AG04450 (cell line): Measurements from ENCODE around the gene CKB. TPM values are rescaled to one million over a fixed set of nuclear protein-coding genes. Genes with fewer than 3 reads are reported as not detected.

Experiments
- CTCF ChIA-PET: fragments of 300-600, 350-600 bp; formaldehyde crosslinking; extraction: SDS; loops from one replicate; lab custom pipeline; 2022; ENCODE audit warnings: antibody characterized with exemption, inconsistent platforms; lab: Charles Lee
- POLR2A ChIA-PET: fragments of 350-600 bp; formaldehyde crosslinking; extraction: SDS; loops from one replicate; lab custom pipeline; 2021; ENCODE audit warnings: antibody characterized with exemption, inconsistent platforms; lab: Yijun Ruan, JAX
- DNase-seq: peaks from one replicate; pipeline ENCODE4 v3.0.0-alpha.2; 2011; ENCODE audit warnings: low read depth, low spot score
- H3K27ac ChIP-seq: one replicate; pipeline ENCODE4 v1.5.1; 2012; ENCODE audit warnings: low read depth, low read length, control low read depth
- H3K27me3 ChIP-seq: one replicate; pipeline ENCODE4 v1.6.0; 2012; ENCODE audit warnings: low read length; ENCODE audit not compliant: control insufficient read depth, insufficient read depth
- H3K4me3 ChIP-seq: 2 replicates; pipeline ENCODE4 v1.5.1; 2011; ENCODE audit warnings: mild to moderate bottlenecking, low read depth, low read length, control low read depth
- H3K9me3 ChIP-seq: 2 replicates; pipeline ENCODE4 v1.5.1; 2012; ENCODE audit warnings: low read length; ENCODE audit not compliant: control insufficient read depth, insufficient read depth
- polyA plus RNA-seq: library from polyadenylated mRNA; depleted of rRNA; stranded (reverse); fragments of >200 nt; gene quantifications from 2 replicates; pipeline ENCODE4 v1.2.3, GENCODE V29; 2011
- TF ChIP-seq, protein P1 (sequence below): IDR thresholded peaks from 2 replicates; pipeline ENCODE4 v1.5.1; 2011; ENCODE audit warnings: low read depth, low read length, control low read depth, inconsistent platforms

CKB gene
- polyA plus RNA-seq, 1 experiment, result 11.7 TPM

DNA sequence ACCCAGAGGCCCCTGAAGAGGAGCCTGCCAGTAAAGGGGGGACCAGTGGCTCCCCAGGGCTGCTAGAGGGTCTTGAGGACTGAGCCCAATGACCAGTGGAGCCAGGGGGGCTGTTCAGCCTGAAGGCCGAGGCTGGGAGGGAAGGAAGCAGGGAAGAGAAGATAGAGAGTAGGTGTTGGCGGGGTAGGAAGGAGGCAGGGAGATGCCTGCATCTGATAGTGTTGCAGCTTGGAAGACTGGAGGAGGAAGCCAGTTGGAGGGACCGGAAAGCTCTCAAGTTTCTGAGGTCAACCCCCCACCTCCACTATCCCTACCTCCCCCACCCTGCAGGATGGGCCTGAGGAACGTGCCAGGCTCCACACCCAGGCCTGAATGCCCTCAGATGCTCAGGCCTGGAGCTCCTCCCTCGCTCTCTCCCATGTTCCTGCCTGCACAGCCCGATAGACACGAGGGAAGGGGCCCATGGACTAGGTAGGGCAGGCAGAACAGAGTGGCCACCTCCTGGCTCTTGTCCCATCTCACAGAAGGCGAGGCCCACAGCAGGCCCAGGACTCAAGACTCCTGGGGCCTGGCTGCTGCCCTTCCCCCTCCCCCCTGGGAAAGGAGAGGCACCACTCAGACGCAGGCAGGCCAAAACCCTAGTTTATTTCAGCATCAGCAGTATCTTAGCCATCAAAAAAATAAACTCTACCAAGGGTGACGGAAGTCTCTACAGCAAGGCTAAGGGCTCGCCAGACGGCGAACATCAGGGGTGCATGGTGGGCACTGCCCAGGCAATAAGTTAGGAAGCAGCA, 3.4 kb downstream of the CKB start:
- H3K27me3 ChIP-seq, result peaks cover 20% of the 10 kb centered on the region
- DNase-seq, result no peak
- ChIA-PET POLR2A (interaction anchor here (0.9 to 1.0 kb wide), 2 partner anchors 22 to 28 kb away, joined by 5 read pairs; no protein-coding TSS in a partner anchor), CTCF (interaction anchor here (0.6 to 3.1 kb wide), 18 partner anchors 9 to 103 kb away, joined by 3 to 29 read pairs (median 7); partner anchors contain the start of genes BAG5 and TRMT61A)
- no peak overlapping the region for H3K27ac ChIP-seq
- no peak overlapping the region for H3K4me3 ChIP-seq
- TF ChIP-seq, protein P1, sequence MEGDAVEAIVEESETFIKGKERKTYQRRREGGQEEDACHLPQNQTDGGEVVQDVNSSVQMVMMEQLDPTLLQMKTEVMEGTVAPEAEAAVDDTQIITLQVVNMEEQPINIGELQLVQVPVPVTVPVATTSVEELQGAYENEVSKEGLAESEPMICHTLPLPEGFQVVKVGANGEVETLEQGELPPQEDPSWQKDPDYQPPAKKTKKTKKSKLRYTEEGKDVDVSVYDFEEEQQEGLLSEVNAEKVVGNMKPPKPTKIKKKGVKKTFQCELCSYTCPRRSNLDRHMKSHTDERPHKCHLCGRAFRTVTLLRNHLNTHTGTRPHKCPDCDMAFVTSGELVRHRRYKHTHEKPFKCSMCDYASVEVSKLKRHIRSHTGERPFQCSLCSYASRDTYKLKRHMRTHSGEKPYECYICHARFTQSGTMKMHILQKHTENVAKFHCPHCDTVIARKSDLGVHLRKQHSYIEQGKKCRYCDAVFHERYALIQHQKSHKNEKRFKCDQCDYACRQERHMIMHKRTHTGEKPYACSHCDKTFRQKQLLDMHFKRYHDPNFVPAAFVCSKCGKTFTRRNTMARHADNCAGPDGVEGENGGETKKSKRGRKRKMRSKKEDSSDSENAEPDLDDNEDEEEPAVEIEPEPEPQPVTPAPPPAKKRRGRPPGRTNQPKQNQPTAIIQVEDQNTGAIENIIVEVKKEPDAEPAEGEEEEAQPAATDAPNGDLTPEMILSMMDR, result no peak
- H3K9me3 ChIP-seq, result peaks cover 6% of the 10 kb centered on the region

DNA sequence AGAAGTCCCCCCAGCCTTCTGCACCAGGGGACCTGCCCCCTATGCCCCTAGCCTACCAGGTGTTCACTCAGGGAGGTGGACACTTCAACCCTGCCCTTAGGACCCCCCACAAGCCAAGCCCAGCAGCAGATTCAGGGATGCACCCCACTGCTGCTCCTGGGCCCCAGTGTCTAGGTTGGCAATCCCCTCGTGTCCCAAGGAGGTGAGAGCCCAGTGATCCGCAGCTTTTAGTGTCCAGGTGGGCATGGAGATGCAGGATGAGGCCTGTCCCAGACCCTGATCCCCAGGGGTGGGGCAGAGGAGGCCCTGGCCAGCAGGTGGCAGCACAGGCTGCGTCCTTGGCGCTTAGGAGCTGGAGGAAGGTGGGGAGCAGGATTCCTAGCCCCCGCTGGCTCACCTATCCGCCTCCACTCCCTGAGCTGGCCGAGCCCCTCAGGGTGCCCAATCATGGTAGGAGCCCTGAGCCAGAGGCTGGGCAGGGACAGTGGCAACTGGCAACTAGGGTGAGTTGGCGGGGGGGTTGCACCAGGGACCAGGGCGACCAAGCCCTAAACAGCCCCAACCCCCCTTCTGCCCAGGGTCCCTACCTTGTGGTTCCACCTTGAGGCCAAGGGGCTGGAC, 4.1 kb downstream of the CKB start:
- TF ChIP-seq, protein P1, result peak; percentile 93
- ChIA-PET CTCF (interaction anchor here (0.6 to 3.1 kb wide), 19 partner anchors 9 to 287 kb away, joined by 3 to 29 read pairs (median 7); partner anchors contain the start of genes BAG5 and TRMT61A), POLR2A (interaction anchor here (0.9 to 1.0 kb wide), 2 partner anchors 22 to 29 kb away, joined by 5 read pairs; no protein-coding TSS in a partner anchor)
- H3K27me3 ChIP-seq, result peaks cover 15% of the 10 kb centered on the region
- DNase-seq, result no peak
- peaks cover under 1% of the 10 kb centered on the region for H3K9me3 ChIP-seq
- no peak overlapping the region for H3K27ac ChIP-seq
- no peak overlapping the region for H3K4me3 ChIP-seq

DNA sequence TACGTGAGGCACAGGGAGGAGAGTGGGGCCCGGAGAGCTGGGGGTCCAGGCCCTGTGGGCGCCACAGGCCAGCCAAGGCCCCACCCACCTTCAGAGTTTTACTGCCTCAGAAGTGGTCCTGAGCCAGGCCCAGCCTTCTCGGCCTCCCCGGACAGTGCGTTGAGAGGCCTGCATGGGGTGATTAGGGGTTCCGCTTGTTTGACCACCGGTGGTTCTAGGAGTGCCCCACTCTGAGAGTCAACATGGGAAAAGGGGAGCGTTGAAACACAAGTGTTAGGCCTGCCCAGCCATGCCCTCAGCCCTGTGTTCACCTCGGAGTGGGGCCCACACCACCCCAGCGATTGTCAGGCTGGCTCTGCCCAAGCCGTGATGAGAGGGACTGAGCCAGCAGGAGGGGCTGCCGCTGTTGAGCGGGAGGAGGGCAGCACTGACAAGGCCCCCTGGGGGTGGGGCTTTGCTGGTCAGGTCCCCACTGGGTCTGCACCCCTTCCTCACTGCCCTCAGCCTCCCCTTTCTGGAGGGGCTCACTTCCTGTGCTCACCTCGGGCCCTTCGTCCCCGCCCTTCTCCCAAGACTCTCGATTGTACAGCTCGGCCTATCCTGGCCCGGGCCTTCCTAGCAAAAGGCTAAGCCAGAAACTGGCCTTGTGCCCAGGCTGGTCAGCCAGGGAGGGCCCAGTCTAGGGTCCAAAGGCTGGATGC, 4.8 kb downstream of the CKB start:
- DNase-seq, result no peak
- ChIA-PET POLR2A (interaction anchor here (1.0 kb wide), 1 partner anchor 29 kb away, joined by 5 read pairs; no protein-coding TSS in a partner anchor), CTCF (interaction anchor here (0.6 to 3.1 kb wide), 16 partner anchors 8 to 288 kb away, joined by 3 to 29 read pairs (median 8); partner anchors contain the start of genes BAG5 and TRMT61A)
- Histone ChIP-seq H3K4me3 (no peak overlapping the region), H3K27ac (no peak overlapping the region), H3K9me3 (no peaks in the 10 kb centered on the region; the same call in 1 of the 2 replicates), H3K27me3 (peaks cover 8% of the 10 kb centered on the region)
- TF ChIP-seq, protein P1, result no peak

DNA sequence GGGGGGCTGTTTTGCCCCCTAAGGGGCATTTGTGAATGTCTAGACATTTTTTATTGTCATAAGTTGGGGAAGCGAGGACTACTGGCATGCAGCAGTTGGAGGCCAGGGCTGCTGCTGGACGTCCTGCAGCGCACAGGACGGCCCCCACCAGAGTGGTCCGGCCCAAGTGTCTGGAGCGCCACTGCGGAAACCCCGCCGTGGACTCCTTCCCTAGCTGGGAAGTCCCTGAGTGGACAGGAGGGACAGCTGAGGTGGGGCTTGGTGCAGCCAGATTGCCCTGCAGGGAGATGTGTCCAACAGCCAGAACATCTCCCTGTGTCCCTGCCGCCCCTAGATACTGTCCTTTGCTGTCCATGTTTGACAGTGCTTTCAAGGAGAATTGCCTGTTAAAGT, 5.5 kb downstream of the CKB start:
- Histone ChIP-seq H3K4me3 (no peak overlapping the region), H3K27ac (no peak overlapping the region), H3K9me3 (no peaks in the 10 kb centered on the region; the same call in 1 of the 2 replicates), H3K27me3 (peaks cover 6% of the 10 kb centered on the region)
- TF ChIP-seq, protein P1, result no peak
- ChIA-PET POLR2A (no interaction called here), CTCF (interaction anchor here (2.1 to 3.1 kb wide), 2 partner anchors 12 kb away, joined by 11 to 29 read pairs; partner anchors contain the start of gene TRMT61A)
- no peak for DNase-seq
